GM18867 (cell line): Measurements from ENCODE around the gene ADAMTS18.
"Not testable (repeated sequence)": the region's sequence is repeated elsewhere in the genome, so short reads cannot be mapped to it uniquely, and the experiment has no call there.

Source experiments
- ATAC-seq: cut with Tn5 transposase; IDR thresholded peaks from one replicate; pipeline ENCODE4 v1.9.1; 2021; ENCODE audit warnings: mild to moderate bottlenecking, moderate library complexity; ENCODE audit not compliant: unreplicated experiment

Gene ADAMTS18

GRCh38 chr16:77298418-77299360 lies 136.1 kb downstream of the ADAMTS18 start:
- ATAC-seq = no peak

GRCh38 chr16:77297996-77298395 lies 136.8 kb downstream of the ADAMTS18 start:
- ATAC-seq = no peak

GRCh38 chr16:77295896-77296295 lies 138.9 kb downstream of the ADAMTS18 start:
- no peak for ATAC-seq

- no peak for ATAC-seq
Observed at GRCh38 chr16:77290451-77291115, 144.3 kb downstream of the ADAMTS18 start.

- ATAC-seq = no peak
Observed at GRCh38 chr16:77289331-77289809, 145.5 kb downstream of the ADAMTS18 start.

GRCh38 chr16:77288222-77288621 lies 146.6 kb downstream of the ADAMTS18 start:
- no peak for ATAC-seq

- ATAC-seq = no peak
Observed at GRCh38 chr16:77285676-77286075, 149.2 kb downstream of the ADAMTS18 start.

GRCh38 chr16:77282345-77282744 lies 152.5 kb downstream of the ADAMTS18 start:
- no peak for ATAC-seq

GRCh38 chr16:77279316-77279715 lies 155.5 kb downstream of the ADAMTS18 start:
- not testable (repeated sequence) for ATAC-seq

GRCh38 chr16:77277571-77277970 lies 157.3 kb downstream of the ADAMTS18 start:
- ATAC-seq = no peak

- ATAC-seq = no peak
Observed at GRCh38 chr16:77277141-77277540, 157.7 kb downstream of the ADAMTS18 start.

GRCh38 chr16:77276661-77277060 lies 158.2 kb downstream of the ADAMTS18 start:
- ATAC-seq = no peak

- not testable (repeated sequence) for ATAC-seq
Observed at GRCh38 chr16:77275303-77275702, 159.5 kb downstream of the ADAMTS18 start.

- no peak for ATAC-seq
Observed at GRCh38 chr16:77273815-77274214, 161.0 kb downstream of the ADAMTS18 start.

GRCh38 chr16:77271532-77272426 lies 163.1 kb downstream of the ADAMTS18 start:
- ATAC-seq = no peak

GRCh38 chr16:77266185-77266584 lies 168.6 kb downstream of the ADAMTS18 start:
- ATAC-seq = not testable (repeated sequence)

GRCh38 chr16:77262971-77263370 lies 171.9 kb downstream of the ADAMTS18 start:
- ATAC-seq = no peak

GRCh38 chr16:77250400-77250799 lies 184.4 kb downstream of the ADAMTS18 start:
- no peak for ATAC-seq

GRCh38 chr16:77246150-77246549 lies 188.7 kb downstream of the ADAMTS18 start:
- ATAC-seq = no peak

GRCh38 chr16:77242471-77242870 lies 192.4 kb downstream of the ADAMTS18 start:
- ATAC-seq = not testable (repeated sequence)

GRCh38 chr16:77238593-77238992 lies 196.2 kb downstream of the ADAMTS18 start:
- ATAC-seq = no peak
